GM19455 (cell line): ENCODE data around the gene MARCHF5.

Source experiments
- ATAC-seq: cut with Tn5 transposase; IDR thresholded peaks from one replicate; pipeline ENCODE4 v1.9.1; 2021; ENCODE audit not compliant: unreplicated experiment

Gene MARCHF5, protein sequence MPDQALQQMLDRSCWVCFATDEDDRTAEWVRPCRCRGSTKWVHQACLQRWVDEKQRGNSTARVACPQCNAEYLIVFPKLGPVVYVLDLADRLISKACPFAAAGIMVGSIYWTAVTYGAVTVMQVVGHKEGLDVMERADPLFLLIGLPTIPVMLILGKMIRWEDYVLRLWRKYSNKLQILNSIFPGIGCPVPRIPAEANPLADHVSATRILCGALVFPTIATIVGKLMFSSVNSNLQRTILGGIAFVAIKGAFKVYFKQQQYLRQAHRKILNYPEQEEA

DNA sequence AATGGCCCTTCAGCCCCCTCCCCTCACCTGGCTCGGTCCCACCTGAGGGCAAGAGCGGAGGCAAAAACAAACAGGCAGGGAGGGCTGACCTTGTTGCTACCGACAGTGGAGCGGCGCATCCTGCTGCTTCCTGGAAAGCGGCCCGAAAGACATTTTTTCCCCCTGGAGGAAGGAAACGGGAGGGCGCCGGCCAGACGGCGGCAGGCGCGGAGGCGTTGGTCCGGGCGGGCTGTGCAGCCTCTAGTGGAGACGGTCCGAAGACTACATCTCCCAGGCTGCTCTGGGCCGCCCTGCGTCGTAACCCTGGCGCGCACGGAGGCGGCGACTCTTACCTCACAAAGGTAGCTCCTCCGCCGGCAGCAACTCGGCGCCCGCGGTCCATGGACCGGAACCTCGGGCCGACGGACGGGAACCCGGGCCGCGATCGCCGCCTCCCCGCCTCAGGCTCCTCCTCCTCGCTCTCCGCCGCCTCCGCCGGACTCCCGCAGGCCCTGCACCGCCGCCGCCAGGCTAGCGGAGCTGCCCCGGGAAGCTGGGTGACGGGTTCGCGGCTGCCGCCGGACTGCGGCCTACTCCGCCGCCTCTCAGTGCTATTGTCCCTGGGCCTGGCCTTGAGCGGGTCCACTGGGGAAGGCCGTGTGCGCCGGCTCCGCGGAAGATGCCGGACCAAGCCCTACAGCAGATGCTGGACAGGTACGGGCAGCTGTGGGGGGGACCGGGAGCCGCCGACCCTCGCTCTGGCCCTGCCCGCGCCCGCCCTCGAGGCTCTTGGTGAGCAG, at the start of gene MARCHF5, which contains the start of gene CPEB3:
Gene MARCHF5, plus strand, starts transcription at position 331 of the 779 bp plus-strand sequence. Its CDS starts 328 bp downstream, at position 659.
Gene CPEB3, minus strand, starts transcription at position 242 of the 779 bp plus-strand sequence. CDS start 50,728 bp downstream, outside the sequence.
- ATAC-seq: peak; percentile 97

DNA sequence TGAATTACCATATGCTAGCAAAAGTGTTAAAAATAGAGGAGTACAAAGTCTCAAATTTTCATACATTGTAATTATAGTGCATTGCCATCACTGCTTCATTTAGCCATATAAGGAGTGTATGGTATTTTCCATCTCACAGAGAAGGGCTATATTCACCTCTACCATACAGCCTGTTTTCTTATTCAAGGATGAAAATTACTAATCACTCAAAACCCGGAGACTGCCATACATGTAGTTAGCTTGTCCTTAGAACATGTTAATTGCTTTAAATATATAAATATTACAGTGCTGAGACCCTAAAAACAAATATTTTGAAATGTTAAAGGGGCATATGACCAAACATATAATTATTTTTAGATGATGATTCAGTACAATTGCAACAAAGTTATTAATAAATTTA, 49.5 kb upstream of the MARCHF5 start:
- no peak for ATAC-seq

DNA sequence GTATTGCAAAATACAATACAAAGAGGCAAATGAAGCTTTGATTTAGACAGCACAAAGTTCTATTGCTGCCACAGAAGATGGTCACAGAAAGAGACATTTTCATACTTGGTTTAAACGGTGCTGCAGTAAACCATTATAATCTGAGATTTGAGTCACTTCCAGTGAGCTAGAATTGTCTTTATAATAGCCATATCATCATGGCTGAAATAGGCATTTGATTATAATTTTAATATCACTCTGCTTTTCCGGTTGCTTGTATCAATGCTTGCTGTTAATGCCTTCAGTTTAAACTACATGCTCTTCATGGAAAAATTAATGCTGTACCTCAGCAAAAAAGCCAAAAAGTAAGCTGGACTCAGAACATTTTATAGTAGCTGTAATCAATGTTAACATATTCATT, 48.6 kb upstream of the MARCHF5 start:
- ATAC-seq: no peak

DNA sequence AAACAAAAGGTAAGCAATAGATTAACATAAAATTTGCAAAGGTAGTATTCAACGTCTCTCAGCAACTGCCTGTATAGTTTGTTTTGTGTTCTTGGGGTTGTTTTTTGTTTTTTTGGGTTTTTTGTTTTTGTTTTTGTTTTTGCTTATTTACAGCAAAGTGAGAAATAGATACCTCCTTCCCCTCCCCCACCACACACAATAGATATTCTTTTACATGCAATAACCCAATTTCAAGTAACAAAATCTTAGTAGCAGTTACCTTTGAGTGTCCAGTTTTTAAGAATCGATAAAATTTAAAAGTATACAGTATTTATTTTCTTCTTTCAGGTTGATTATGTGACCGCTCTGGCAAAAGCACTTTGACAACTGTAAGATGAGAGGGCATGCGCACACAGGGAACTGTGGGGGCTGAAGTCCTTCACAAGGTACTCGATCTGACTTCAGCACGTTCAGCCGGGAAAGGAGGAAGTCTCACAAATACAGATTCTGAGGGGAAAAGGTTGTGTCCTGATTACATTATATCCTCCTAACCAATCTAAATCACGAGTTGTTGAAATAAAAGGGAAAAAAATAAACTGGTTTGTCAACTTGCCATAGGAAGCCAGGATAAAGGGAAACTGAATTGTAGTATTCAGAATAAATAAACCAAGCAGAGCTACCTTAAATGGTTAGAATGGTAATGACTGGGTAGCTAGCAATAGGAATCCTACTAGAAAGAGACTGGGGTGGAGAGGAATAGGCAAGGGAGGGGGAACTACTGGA, 47.9 kb upstream of the MARCHF5 start:
- ATAC-seq: no peak

DNA sequence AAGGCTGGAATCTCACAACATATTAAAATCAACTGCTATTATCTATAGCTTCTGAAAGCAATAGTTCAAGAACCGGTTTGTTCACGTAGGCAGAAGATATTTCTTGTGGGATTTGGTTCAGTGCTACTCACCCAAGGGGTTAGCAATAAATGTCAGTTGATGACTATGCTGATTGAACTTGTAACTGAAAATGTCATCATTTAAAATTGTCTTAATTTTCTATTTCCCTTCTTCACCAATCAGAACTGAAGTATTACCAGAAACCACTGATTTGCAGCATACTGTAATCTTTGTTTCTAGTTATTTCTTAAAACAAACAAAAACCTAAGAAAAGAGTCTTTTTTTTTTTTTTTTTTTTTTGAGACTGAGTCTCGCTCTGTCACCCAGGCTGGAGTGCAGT, 46.2 kb upstream of the MARCHF5 start:
- peak; percentile 49 for ATAC-seq

DNA sequence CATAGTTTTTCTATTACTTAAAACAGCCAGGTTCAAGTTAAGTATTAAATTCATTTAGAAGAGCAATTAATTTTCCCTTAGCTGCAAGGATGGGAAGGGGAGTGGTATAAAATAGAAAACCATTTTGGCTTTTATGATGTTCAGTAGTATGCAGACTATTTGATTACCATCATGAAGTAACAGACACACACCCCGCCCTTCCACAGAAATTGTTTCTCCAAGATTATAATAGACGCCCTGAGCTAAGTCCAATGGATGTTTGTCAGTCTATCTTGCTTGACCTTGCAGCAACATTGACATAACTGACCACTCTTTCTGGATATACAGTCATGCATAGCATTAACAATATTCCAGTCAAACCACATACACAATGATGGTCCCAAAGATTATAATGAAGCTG, 42.4 kb upstream of the MARCHF5 start:
- ATAC-seq: no peak

DNA sequence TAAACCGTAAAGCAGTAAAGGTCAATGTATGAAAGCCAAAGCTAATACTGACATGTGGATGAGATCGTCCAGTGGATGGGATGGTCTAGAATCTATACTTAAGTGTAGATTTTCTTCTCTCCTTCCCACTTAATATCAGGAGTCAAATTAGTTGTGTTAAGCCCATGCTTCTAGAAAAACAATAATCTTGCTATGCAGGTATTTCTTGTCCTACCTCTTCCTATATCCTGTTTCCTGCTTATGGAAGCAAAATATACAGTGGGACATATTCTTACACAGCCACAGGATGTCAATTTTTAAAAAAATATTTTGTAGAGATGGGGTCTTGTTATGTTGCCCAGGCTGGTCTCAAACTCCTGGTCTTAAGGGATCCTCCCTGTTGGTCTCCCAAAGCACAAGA, 27.6 kb upstream of the MARCHF5 start:
- no peak for ATAC-seq

DNA sequence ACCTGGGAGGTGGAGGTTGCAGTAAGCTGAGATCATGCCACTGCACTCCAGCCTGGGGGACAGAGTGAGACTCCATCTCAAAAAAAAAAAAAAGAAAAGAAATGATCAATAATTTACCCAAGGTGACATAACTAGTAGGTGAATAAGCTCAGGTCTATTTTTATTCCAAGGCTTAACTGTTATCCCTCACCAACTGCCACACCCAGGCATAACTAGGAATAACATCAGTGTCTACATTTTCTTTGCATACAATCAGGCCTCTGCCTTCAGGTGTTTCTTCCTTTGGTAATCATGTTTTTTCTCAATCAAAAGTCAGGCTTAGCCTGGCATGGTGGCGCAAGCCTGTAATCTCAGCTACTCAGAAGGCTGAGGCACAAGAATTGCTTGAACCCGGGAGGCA, 26.7 kb upstream of the MARCHF5 start:
- ATAC-seq: no peak

DNA sequence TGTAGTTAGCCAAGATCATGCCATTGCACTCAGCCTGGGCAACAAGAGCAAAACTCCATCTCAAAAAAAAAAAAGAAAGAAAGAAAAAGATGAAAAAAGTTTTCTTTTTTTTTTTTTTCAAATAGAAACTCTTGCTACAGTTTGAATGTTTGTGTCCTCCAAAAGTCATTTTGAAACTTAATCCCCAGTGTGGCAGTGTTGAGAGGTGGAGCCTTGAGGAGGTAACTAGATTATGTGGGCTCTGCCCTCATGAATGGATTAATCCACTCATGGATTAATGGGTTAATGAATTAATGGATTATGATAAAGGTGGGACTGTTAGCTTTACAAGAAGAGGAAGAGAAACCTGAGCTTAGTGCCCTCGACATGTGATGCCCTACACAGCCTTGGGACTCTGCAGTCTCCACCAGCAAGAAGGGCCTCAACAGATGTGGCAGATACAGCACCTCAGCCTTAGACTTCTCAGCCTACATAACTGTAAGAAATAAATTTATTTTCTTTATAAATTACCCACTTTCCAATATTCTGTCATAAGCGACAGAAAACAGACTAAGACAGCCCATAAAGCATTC, 25.2 kb upstream of the MARCHF5 start:
- no peak for ATAC-seq

DNA sequence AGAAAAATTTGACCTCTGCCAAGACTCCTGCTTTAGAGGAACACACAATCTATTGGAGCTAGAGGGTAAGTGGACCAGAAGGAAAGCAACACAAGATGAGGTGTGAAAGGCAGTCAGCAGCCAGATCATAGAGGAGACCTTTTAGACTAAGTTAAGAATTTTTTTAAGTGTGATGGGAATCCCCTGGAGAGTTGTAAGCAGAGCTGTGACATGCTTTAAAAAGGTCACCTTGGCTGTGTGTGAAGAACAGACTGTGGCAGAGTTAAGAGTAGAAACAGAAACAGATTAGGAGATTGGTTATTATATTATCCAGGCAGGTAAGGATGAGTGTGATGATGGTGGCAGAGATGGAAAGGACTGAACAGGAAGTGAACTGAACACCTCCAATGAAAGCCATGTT, 23.6 kb upstream of the MARCHF5 start:
- no peak for ATAC-seq

DNA sequence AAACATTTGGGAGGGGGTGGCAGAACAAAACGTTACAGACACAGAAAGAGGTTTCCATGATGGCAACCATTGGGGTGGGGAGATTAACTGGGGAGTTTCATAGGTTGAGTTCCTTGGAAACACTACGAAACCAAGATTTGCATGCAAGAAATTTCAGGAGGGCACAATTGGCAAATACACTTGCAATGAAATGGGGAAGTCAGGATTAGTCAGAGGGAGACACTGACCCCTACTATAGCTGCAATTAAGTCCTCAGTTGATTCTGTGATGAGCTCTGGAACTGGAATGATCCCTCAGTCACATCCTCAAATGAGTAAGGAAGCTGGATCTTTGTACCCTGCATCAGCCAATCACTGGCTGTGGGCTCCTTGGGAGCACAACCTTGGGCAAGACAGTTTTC, 22.2 kb upstream of the MARCHF5 start:
- ATAC-seq: no peak

DNA sequence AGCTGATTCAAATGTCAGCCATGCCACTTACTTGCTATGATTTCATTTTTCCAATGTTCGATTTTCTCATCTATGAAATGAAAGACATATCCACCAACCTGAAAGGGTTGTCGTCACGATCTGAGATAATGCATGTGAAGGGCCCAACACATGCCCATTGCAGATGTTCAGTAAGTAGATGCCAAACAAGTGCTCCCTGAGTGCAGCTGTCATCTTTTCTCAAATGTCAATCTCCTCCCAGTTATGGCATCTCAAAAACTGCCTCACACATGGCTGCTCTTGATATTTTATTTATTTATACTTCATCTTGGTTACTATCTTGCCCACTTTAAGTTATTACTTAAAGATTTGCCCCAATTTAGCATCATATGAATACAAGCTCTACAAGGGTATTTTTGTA, 16.9 kb upstream of the MARCHF5 start:
- no peak for ATAC-seq

DNA sequence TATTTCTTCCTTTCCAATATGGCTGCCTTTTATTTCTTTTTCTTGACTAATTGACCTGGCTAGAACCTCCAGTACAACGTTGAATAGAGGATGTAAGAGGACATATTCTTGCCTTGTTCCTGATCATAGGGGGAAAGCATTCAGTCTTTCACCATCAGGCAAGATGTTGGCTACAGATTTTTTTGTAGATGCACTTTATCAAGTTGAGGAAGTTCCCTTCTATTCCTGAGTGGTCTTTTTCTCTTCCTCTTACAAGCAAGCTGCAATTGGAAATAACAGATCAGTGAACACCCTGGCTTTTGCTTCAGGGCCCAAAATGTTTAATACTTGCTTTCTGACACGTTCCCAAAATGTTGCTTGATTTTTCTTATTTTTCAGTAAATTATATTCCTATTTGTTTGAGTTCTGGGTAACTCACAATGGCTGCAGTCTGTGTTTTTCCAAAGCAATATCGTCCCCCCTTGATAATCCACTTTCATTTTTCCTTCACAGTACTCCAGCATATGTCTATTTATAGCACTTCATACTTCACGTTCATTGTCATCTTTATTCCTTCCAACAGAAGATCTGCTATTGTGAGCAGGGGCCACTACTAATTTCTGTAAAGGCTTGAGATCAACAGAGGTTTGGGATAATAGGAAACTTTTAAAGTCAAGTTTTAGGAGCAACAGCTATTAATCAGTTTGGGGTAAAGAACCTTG, 11.8 kb upstream of the MARCHF5 start:
- no peak for ATAC-seq

DNA sequence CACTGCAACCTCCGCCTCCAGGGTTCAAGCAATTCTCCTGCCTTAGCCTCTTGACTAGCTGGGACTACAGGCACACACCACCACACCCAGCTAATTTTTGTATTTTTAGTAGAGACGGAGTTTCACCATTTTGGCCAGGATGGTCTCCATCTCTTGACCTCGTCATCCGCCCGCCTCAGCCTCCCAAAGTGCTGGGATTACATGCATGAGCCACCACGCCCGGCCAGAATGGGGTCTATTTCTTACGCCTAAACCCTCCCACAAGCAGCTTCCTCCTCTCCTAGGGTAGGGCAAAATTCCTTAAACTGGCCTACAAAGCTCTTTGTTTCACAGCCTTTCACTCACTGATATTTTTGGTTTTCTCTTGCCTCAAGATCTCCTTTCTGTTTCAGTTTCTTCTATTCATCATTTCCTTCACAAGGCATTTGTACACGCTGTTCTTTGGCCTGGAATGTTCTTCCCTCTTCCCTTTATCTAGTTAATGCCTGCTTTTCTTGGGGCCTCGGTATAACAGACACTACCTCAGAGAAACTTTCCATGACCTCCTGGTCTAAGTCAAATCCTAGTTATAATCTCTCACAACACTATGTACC, 6.8 kb upstream of the MARCHF5 start:
- no peak for ATAC-seq

DNA sequence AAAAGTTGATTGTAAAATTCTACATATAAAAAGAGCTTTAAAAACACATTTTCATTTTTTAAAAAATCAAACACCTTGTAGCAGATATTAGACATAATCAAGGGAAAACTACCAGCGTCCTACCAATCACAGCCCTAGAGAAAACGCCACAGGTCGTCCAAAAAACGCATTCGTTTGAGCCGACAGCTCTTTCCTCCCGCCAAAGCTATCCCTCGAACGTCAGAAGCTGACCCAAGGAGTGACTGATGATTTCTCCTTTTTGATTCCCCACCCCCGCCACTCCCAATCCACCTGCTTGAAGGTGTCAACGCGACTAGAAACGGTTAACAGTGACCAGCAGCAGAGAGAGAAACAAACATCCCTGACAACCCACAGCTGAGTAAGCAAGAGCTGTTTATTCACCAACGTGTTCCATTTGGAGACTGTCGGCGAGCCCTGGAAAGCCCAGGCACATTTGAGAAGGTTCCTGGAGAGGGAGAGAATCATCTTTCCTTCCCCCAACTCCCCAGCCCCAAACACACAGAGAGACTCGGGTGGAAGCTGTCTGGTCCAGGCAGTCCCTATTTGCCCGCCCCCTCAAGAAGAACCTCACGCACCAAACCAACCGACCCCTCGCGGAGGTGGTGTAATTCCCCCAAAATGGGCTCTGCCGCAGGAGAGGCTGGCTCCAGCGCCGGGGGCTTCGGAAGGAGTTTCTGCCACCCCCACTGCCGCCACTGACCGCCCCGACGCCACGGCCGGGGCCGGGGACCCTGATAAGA, 711 bp upstream of the MARCHF5 start:
- ATAC-seq: peak; percentile 9

DNA sequence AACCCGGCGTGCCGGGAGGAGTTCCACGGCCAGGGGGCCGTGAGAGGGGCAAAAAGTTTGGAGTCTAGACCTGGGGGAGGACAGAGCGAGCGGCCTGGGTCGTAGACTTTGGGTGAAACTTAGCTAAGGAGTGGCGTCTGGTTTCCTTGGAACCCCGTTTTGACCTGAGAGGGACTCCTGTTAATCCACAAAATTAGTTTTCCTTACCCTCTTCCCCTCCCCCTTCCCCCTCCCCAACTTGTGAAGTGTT, 574 bp downstream of the MARCHF5 start:
- ATAC-seq: peak; percentile 22

DNA sequence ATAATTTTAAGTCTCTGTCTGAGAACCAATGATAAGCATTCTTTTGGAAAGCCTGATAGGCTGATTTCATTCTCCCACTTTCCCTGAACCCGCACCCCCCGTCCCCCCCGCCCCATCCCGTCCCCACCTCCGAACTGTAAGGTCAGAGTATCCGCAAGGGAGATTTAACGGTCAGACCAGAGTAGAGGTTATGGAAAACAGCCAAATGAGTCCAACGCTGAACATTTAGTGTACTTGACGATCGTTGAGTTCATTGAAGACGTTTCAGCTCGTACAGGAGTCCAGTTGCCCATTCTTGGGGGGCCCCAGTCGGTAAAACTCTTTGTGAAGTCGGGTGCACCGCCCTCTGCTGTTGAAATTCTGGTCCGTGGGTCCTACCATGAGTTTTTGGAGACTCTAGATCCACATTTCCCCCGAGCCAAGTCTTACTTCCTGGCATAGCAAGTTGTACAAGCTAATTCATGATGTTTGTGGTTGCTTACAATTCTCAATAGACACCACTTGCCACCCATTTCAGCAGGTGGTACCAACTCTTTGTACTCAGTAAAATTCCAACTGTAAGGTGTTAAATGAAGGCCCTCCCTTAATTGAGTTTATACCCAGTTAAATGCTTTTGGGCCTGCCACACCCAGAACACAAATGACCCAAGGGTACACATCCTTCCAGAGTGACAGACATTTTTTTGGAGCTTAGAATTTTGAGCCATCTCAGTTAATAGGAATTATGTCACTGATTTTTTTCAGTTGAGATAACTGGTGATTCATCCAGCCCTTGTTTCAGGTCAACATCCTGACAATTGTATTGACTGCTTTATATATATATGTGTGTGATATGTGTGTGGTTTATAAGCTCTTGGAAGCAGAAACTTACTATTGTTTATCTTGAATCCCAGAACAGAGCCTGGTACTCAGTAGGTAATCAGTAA, 1.2 kb downstream of the MARCHF5 start:
- no peak for ATAC-seq

DNA sequence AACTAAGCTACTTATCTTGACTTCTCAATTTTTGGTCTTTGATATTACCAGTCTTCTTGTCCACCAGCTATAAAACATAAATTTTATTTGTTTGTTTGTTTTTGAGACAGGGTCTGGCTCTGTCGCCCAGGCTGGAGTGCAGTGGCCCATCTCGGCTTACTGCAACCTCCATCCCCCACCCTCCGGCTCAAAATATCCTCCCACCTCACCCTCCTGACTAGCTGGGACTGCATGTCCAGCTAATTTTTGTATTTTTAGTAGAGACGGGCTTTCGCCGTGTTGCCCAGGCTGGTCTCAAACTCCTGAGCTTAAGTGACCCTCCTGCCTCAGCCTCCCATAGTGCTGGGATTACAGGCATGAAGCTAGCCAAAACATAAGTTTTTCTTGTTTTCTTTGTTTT, 7.5 kb downstream of the MARCHF5 start:
- ATAC-seq: no peak

DNA sequence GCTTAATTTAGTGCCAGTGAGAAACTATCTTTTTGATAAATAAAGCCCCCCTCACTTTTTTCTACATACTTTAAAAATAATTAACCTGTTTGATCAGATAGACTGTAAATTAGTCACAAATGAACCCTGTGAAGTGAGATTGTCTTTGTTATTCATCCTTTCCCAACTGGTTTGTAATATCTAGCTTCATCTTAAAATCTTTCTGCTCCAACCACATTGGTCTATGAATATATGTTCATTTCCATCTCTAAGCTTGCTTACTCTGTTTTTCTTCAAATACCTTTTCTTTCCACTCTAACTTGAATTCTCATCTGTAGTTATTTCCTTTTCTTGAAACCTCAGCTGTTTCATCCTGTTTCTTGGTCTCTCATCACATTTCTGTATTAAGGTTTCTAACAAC, 12.1 kb downstream of the MARCHF5 start:
- no peak for ATAC-seq
